GM19397 (cell line): ENCODE measurements around the gene MOCS1.
"Not testable (repeated sequence)": the region's sequence is repeated elsewhere in the genome, so short reads cannot be mapped to it uniquely, and the experiment has no call there.

Experiments used
- ATAC-seq: cut with Tn5 transposase; IDR thresholded peaks from one replicate; pipeline ENCODE4 v1.9.1; 2021; ENCODE audit warnings: mild to moderate bottlenecking, moderate library complexity; ENCODE audit not compliant: unreplicated experiment

Gene MOCS1

DNA sequence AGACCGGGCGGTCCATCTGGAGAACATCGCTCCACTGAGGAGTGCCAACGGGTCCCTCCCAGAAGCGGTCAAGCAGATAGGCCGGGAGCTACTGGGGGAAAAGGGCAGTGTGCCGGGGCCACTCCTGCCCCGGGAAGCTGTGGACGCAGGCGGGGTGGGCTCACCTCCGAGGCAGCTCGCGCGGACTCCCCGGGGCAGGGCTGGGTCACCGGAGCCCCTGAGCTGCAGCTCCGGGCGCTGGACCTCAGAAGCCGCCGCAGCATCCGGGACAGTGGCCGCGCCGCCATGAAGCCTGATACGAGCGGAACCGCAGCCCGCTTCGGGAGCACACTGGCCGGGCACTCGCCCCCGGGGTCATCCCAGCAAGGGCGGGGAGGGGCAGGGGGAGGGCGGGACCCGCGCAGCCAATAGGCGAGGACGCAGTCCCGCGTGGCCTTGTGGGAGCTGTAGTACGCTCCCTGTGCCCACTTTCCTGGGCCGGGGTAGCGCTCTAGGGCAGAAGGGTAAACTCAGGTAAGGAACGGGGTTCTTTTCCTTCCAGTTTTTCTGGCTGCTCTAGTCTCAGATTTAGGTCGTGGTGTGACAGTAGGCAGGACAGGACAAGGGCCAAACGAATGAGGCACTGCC is at the start of gene MOCS1:
TSS of gene MOCS1 (minus strand) at position 332 of the 627 bp plus-strand sequence. CDS start at position 287, 45 bp downstream.
- no peak for ATAC-seq

DNA sequence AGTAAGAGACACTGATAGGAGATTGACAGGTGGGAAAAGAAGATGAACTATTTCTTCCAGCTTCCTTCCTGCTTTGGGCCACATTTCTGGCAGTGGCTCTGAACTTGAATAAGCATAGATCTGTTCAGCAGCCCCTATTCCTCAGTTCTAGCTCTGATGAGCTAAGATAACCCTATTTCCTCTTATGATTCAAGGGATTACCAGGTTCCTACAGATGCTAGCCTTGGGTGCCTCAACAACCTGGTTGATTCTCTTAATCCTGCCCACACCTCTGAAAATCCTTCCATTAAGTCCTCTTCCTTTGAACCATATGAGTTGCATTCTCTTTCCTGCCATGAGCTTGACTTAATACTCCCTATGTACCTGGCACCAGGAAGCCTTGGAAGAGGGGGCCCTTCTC is 49.8 kb upstream of the MOCS1 start:
- ATAC-seq = no peak

DNA sequence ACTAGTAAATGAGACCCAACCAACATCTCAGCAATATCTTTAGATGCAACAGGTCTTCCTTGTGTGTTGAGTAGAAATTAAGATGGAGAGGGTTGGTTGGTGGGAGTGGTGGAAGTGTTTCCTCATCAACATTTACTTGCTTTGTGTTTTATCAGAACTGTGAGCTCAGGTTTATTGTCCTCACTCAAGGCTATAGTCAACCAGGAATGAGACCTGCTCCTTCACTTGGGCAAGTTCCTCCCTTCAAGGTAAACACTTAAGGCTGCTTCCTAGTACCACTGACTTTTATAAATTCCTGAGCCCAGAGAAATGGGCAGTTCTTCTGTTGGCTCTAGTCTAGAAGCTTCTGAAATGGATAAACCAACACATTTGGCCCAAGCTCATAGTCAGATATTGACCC is 48.9 kb upstream of the MOCS1 start:
- no peak for ATAC-seq

DNA sequence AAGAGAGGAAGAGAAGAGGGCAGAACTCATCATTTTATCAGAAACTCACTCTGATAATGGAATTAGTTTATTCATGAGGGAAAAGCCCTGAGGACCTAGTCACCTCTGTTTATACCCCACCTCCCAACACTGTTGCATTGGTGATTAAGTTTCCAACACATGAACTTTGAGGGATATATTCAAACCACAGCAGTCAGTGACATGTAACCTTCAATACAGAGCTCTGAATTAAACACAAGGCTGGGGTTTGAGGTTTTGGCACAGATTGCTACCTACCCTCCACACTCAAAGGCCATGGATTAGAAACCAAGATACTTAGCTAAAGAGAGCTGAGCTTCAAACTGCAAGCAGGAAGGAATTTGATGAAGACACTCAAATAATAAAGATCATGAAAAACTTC is 48.5 kb upstream of the MOCS1 start:
- no peak for ATAC-seq

DNA sequence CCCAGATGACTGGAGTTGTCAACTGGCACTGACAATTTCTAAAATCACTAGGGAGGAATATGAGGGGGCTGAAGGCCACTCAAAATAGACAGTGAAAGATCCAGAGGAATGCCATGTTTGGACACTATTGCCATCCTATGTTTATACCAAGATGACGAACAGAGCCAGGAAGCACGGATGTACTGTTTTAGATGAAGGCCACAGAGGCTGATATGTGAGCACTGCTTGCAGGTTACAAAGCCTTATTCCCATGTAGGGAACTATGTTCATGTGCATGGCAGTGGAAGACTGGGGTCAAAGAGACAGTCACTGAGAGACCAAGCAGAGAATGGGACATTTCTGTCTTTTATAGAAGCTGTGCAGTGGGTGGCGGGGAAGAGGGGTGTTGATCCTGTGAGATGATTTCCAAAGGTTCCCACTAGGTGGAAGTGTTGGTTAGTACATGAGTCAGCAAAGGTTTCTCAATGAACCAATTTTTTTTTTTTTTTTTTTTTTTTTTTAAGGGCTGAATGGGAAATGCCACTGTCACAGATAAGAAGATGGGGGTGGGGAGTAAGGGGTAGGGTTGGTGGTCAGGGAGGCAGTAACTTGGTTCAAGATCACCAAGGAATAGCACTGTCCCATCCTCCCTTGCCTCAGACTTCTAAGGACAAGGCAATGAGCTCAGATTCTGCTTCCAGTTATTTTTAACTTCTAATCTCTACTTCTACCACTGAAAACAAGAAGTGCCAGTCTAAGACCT is 46.7 kb upstream of the MOCS1 start:
- no peak for ATAC-seq

DNA sequence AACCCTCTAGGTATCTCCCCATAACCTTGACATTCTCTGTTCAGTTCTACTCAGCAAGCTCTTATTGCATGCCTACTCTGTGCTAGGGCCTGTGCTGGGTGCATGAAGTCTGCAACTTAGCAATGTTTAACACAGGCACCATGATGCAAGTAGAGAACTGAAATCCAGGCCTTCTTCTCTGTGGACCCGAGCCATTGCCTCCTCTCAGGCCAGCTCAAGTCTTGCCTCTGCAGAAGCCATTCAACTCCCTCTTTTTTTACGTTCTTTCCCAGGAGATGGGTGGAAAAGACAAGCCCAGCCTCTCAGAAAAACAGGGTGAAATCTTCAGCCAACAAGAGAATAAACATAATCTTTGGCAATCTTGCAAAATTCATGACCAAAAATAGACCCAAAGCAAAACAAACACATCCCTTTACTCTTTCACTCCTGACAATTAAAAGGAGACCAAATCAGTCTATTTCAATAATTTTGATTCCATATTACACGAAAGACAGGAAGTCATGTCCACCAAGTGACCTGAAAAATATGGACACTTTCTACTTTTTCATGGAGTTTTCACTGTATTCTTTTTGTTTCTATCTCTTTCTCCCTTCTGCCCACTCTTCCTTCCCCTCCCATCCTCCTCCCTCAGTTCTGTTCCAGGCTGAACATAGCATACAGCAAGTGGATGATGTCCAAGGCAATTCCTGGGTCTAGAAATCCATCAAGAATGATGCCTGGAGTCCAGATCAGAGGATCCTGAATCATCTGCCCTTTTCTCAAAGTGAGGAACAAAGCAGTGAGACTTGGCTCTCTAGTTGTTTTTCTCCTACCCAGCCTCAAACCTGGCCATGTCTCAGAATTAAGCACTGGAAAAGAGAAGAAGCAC is 45.4 kb upstream of the MOCS1 start:
- ATAC-seq = no peak

DNA sequence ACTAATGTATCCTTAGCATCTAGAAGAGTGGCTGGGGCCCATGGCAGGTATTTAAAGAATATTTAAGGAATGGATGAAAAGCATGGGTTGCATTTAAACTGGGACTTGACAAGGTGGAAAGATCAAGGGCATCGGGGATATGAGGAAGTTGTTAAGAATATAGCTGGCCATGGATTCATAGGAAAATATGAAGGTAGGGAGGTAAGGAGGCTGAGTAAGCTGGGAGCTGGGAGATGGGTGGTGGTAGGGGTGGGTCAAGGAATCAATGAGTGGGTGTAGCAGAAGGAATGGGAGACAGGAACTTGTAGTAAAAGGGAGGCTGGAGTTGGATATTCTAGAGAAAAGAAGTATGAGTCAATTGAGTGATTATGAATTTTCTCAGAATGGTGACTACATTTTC is 44.0 kb upstream of the MOCS1 start:
- no peak for ATAC-seq

DNA sequence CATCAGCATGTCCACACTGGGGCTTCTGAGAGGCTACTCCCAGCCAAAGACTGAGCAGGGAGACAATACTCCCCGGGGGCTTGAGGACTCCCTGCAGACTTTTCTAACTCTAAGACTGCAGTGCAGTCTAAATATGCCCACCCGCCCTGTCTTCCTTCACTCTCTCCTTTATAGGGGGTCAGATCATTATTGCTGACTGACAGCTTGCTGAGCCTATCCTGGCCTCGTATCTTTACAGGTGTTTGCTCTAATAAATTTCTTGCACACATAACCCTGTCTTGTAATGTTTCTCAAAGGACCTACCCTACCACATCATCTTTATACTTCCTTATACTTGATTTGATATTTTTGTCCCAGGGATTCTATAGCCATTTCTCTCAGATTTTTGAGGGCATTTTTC is 39.4 kb upstream of the MOCS1 start:
- no peak for ATAC-seq

DNA sequence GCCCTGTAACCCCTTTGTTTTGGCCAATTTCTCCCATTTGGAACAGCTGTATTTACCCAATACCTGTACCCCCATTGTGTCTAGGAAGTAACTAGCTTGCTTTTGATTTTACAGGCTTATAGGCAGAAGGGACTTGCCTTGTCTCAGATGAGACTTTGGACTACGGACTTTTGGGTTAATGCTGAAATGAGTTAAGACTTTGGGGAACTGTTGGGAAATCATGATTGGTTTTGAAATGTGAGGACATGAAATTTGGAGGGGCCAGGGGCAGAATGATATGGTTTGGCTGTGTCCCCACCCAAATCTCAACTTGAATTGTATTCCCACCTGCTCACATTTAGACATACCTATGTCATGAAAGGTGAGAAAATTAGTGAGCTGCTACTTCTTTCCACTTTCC is 38.5 kb upstream of the MOCS1 start:
- ATAC-seq = not testable (repeated sequence)

DNA sequence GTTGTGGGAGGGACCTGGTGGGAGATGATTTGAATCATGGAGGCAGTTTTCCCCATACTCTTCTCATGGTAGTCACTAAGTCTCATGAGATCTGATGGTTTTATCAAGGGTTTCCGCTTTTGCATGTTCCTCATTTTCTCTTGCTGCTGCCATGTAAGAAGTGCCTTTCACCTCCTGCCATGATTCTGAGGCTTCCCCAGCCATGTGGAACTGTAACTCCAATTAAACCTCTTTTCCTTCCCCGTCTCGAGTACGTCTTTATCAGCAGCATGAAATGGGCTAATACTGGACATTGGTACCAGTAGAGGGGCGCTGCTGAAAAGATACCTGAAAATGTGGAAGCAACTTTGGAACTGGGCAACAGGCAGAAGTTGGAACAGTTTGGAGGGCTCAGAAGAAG is 36.9 kb upstream of the MOCS1 start:
- ATAC-seq = not testable (repeated sequence)

DNA sequence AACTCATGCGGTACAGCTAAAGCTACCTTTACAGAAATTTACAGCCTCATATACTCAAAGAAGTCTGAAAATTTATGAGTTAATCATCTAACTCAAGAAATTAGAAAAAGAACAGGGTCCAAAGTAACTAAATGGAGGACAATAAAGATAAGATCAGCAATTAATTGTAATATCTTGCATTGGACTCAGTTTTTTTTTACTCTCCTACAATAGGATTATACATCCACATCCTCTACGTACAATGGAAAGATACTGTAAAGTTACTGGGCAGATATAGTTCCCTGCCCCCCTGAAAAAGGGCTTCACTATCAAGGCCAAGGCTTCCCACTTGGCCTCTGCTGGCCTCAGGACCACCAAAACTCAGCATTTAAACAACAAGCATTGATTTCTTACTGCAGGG is 31.5 kb upstream of the MOCS1 start:
- no peak for ATAC-seq

DNA sequence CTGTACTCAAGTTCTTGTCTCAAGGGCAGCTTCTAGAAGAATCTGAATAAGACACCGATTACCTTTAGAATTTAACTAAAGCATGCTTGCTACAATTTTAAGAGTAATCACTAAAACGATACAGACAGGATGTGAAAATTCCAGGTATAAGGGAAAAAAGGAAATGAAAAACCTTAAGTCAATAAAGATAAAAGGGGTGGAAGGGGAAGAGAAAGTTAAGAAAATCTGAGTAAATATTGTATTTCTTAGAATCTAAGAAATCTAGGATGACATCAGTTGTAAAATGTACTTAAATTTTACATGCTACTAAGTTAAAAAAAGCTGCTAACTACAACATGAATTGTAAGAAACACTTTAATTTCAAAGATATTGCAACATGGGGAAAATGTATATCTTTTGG is 30.3 kb upstream of the MOCS1 start:
- ATAC-seq = no peak

DNA sequence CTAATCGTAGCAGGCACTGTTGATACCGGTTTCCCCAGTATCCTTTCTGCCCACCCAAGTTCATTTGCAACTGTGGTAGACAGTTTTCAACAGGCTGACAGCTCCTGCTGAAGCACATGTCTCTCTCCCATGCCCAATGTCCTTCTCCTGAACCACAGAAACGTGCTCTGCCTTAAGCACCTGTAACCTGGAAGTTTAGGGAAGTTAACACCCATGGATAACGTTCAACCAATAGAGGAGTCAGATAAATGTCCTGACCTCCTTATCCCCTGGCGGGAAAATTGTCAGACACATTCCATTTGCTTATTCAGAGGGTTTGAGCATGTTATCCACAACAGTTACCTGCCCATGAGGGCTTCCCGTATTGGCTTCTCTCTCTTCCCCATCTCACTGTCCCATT is 29.8 kb upstream of the MOCS1 start:
- ATAC-seq = no peak

DNA sequence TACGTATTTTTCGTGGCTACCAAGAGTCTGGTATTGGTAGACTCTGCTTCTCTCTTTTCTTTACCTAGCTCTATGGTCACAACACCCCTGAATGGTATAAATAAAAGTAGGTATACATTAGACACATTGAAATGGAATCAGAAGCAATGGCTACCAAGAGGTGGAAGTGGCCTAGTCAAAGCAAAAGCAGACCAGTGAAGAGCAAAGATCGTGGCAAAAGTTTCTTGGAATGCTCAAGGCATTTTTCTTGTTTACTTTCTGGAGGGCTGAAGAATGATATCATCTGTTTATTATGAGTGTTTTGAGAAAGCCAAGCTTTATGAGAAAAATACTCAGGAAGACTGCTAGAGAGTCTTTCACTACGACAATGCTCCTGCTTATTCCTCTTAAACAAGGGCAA is 28.6 kb upstream of the MOCS1 start:
- ATAC-seq = no peak

DNA sequence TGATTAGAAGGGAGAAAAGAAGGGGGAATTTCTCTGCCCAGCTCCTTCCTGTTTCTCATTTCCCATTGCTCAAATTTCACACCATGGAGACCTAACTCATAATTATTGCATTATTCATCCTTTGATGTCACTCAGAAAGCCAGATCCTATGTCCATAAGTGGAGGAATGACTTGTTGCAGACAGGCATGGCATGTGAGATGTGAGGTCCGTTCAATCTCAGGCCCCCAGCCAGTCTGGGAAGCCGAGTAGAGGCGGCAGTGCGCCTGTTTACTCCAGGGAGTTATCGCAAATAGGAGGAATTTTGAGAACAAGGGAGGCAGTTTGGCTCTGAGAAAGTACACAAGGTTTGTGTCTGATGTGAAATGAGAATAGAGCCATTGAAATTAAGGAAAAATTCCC is 26.9 kb upstream of the MOCS1 start:
- no peak for ATAC-seq

DNA sequence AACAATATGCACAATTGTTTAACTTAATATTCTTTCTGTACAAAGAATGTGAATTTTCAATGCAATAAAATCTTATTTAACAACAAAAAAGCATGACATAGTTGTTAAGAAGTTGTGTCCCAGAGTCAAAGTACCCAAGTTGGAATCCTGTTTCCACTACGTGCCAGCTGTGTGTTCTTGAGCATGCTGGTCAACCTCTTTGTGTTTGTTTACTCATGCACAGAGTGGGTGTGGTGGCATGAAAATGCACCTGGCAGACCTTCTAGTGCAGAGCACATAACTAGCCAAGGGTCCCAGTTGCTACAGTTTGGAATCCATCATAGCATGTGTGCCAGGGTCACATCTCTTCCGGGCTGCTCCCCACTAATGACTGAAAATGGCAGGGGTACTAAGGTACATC is 24.7 kb upstream of the MOCS1 start:
- ATAC-seq = no peak

DNA sequence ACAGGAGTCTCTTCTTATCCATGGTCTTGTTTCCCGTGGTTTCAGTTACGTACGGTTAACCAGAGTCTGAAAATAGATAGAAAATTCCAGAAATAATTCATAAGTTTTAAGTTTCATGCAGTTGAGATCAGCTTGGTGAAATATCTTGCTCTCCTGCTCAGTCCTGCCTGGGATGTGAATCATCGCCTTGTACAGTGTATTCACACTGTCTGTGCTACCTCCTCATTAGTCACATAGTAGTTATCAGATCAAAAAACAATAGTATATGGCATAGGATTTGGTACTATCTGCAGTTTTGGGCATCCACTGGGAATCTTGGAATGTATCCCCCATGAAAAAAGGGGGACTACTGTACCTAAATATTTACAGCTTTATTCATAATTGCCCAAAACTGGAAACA is 22.7 kb upstream of the MOCS1 start:
- ATAC-seq = no peak

DNA sequence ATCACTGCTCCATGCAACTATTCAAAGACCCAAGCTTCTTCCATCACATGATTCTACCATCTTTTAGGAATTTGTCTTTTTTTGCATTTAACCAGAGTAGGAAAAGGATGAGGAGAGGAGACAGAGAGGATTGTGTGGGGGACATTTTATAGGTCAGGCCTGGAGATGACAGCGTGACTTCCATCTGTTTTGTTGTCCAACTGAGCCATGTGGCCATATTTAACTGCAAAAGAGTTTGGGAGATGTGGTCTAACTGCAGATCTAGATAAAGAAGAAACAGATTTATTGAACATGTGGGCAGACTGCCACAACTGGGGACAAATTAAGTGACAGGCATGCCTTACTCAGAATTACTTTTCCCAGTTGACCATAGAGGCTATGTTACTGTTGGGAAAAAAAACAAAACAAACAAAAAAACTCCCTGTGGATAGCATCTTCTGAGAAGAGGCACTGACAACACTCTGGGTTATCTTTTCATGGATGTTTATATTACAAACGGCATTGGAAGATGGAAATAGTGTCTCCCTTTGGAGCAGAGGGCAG is 18.9 kb upstream of the MOCS1 start:
- no peak for ATAC-seq

DNA sequence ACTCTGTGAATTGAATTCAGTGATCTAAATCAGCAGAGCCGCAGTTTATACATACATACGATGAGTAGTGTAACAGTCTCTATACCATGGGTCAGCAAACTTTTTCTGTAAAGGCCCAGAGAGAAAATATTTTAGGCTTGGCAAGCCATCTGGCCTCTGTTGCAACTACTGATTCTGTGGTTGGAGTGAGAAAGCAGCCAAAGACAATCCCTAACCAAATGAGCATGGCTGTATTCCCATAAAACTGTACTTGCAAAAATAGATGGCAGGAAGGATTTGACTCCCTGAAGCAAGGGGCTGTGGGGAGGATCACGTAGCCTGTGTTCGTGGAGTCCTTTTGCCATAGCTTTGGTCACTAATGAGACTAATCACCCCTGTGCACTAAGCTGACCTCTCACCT is 17.9 kb upstream of the MOCS1 start:
- no peak for ATAC-seq

DNA sequence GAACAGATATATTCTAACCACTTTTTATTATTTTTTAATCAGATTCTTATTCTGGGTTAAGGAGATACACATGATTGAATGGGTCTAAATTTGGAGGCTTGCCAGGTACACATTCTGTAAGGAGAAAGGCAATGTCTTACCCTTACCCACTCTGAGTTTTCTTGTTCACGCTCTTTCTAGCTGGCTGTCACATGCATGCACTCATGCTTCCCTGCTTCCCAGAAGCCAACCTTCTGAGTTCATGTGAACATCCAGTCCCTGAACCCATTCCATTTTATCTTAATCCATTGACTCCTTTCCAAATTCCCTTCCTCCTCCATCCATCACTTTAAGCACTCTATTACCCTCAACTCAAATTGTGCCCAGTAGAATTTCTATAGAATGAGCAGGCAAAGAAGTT is 17.5 kb upstream of the MOCS1 start:
- ATAC-seq = no peak

DNA sequence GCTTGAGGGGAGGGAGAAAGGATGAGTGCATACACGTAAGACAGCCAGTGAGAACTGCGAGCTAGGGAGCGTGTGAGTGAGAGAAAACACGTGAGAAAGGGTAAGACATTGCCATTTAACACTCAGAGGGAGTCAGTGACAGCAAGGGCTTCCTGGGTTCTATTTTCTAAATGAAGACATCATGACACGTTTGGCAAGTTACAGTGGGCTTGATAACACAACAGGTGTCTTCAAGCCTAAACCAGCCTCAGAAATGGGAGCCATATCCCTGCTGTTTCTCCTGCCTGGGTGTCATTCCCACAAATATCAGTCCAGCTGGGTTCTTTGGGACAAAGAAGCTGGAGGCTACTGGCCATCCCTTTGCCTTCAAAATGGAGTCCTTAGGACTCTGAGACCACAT is 16.9 kb upstream of the MOCS1 start:
- ATAC-seq = no peak
